ENCODE measurements around the gene PIGT.

- TF ChIP-seq ZFP3 (CRISPR knock-in tag; IDR thresholded peaks at IDR 0.05): no peak
- TF ChIP-seq TOX (CRISPR knock-in tag; IDR thresholded peaks at IDR 0.05; ENCODE audit: borderline replicate concordance): no peak
- TF ChIP-seq RARB (CRISPR knock-in tag; IDR thresholded peaks at IDR 0.05): no peak
- no peak for TF ChIP-seq ARNTL (CRISPR knock-in tag; IDR thresholded peaks at IDR 0.05; ENCODE audit: borderline replicate concordance, low read depth)
- TF ChIP-seq BACH2 (CRISPR knock-in tag; IDR thresholded peaks at IDR 0.05; ENCODE audit: borderline replicate concordance): no peak
Observed at GRCh38 chr20:45366631-45367030, 49.3 kb upstream of the PIGT start.

Data from SK-N-SH treated with all-trans-retinoic acid at 6 μM for 48 hours (cell line).